GM12878 (cell line): ENCODE data around the gene PPP1R37. TPM values are rescaled to one million over a fixed set of nuclear protein-coding genes. Genes with fewer than 3 reads are reported as not detected.
A peak's percentile ranks its signal among the peaks of the same experiment; 100 is the strongest.

ENCODE experiments used
- CREM ChIP-seq: IDR thresholded peaks from 2 replicates; pipeline ENCODE4 v1.6.1; 2014; ENCODE audit warnings: antibody characterized with exemption, low read depth
- MEF2B ChIP-seq: fragments of 450-650 bp; IDR thresholded peaks from 2 replicates; pipeline ENCODE4 v1.6.1; 2018; ENCODE audit warnings: mild to moderate bottlenecking, moderate library complexity; ENCODE audit not compliant: partially characterized antibody, poor library complexity, severe bottlenecking
- NR2F1 ChIP-seq: fragments of 450-650 bp; conservative IDR thresholded peaks from 2 replicates; pipeline ENCODE4 v1.6.1; 2017; ENCODE audit warnings: mild to moderate bottlenecking
- RUNX3 ChIP-seq: IDR thresholded peaks from 2 replicates; pipeline ENCODE4 v1.6.1; 2012; ENCODE audit warnings: low read length, inconsistent platforms
- ZNF384 ChIP-seq: IDR thresholded peaks from 2 replicates; pipeline ENCODE4 v1.6.1; 2012; ENCODE audit warnings: low read depth, mild to moderate bottlenecking, low read length, improper control_type of control experiment, borderline replicate concordance
- polyA plus RNA-seq, 11 experiments: library from polyadenylated mRNA; depleted of rRNA in 4 of 11; unstranded in 6 of 11; stranded (reverse) in 5 of 11; fragments of >200 nt; fragmentation: Nextera tagmentation in 4 of 11; fragmentation: Illumina TruSeq in 1 of 11; extraction: Ambion mirVana in 4 of 11; extraction: Trizol in 1 of 11; gene quantifications; 1 replicate in 1 of 11; 2 replicates in 10 of 11; pipeline versions ENCODE4 v1.2.1 to v1.2.3, GENCODE V29; 2011 to 2016; ENCODE audit warnings: inconsistent platforms in 2 of 11, missing spikeins in 2 of 11, low read depth in 1 of 11
- total RNA-seq, 4 experiments: library from RNA; depleted of rRNA in 3 of 4; stranded (reverse); fragments of >200 nt in 3 of 4; fragmentation: Illumina TruSeq in 1 of 4; extraction: Trizol in 1 of 4; gene quantifications; 2 replicates each; pipeline versions ENCODE4 v1.2.1 to v1.2.3, GENCODE V29; 2013 to 2021
- TF ChIP-seq, protein P1 (sequence below): fragments of 450-650 bp; IDR thresholded peaks from 2 replicates; pipeline ENCODE4 v1.6.1; 2016; ENCODE audit warnings: mild to moderate bottlenecking
- TF ChIP-seq, protein P2 (sequence below): fragments of 450-650 bp; IDR thresholded peaks from 2 replicates; pipeline ENCODE4 v1.6.1; 2017; ENCODE audit warnings: mild to moderate bottlenecking, moderate library complexity
- TF ChIP-seq, protein P3 (sequence below): IDR thresholded peaks from 2 replicates; pipeline ENCODE4 v1.6.1; 2011; ENCODE audit warnings: mild to moderate bottlenecking, low read depth, low read length, moderate library complexity; ENCODE audit not compliant: insufficient replicate concordance

PPP1R37 gene
- total and polyA plus RNA-seq, 10 of the 15 experiments (the other 5 are each of a cell fraction or from before 2014, with no cell fraction given), result 0.09 to 21.3 (median 5.1) TPM; not detected in 1

DNA sequence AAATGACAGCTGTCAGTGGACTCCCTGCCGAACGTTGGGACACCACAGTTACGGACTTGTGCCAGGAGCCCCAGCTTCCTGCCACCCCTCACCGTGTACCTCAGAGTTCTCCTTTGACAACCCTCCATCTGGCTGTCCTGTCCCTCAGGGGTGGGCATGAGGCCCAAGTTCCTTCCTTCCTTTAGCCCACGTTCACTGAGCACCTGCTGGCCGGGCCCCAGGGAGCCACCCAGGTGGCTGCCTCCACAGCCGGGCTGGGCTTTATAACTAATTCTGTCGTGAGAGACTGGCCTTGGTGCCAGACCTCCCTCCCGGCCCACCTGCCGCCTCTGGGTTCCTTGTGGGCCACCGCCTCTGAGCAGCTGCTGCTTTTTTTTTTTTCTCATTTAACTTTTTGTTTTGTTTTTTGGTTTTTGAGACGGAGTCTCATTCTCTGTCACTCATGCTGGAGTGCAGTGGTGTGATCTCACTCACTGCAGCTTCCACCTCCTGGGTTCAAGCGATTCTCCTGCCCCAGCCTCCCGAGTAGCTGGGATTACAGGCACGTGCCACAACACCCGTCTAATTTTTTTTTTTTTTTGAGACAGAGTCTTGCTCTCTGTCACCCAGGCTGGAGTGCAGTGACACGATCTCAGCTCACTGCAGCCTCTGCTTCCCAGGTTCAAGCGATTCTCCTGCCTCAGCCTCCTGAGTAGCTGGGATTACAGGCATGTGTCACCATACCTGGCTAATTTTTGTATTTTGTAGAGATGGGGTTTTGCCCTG lies 25.8 kb downstream of the PPP1R37 start (continued):
- TF ChIP-seq, protein P1, sequence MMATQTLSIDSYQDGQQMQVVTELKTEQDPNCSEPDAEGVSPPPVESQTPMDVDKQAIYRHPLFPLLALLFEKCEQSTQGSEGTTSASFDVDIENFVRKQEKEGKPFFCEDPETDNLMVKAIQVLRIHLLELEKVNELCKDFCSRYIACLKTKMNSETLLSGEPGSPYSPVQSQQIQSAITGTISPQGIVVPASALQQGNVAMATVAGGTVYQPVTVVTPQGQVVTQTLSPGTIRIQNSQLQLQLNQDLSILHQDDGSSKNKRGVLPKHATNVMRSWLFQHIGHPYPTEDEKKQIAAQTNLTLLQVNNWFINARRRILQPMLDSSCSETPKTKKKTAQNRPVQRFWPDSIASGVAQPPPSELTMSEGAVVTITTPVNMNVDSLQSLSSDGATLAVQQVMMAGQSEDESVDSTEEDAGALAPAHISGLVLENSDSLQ, result peak; percentile 95
- TF ChIP-seq CREM (0 out of 2 replicates have a peak, but pooled peaks have one; percentile 22), MEF2B (peak; percentile 31), ZNF384 (peak; percentile 90), RUNX3 (peak; percentile 40; the same call in 1 of the 2 replicates), NR2F1 (0 out of 2 replicates have a peak, but pooled peaks have one; percentile 3)
- TF ChIP-seq, protein P2, sequence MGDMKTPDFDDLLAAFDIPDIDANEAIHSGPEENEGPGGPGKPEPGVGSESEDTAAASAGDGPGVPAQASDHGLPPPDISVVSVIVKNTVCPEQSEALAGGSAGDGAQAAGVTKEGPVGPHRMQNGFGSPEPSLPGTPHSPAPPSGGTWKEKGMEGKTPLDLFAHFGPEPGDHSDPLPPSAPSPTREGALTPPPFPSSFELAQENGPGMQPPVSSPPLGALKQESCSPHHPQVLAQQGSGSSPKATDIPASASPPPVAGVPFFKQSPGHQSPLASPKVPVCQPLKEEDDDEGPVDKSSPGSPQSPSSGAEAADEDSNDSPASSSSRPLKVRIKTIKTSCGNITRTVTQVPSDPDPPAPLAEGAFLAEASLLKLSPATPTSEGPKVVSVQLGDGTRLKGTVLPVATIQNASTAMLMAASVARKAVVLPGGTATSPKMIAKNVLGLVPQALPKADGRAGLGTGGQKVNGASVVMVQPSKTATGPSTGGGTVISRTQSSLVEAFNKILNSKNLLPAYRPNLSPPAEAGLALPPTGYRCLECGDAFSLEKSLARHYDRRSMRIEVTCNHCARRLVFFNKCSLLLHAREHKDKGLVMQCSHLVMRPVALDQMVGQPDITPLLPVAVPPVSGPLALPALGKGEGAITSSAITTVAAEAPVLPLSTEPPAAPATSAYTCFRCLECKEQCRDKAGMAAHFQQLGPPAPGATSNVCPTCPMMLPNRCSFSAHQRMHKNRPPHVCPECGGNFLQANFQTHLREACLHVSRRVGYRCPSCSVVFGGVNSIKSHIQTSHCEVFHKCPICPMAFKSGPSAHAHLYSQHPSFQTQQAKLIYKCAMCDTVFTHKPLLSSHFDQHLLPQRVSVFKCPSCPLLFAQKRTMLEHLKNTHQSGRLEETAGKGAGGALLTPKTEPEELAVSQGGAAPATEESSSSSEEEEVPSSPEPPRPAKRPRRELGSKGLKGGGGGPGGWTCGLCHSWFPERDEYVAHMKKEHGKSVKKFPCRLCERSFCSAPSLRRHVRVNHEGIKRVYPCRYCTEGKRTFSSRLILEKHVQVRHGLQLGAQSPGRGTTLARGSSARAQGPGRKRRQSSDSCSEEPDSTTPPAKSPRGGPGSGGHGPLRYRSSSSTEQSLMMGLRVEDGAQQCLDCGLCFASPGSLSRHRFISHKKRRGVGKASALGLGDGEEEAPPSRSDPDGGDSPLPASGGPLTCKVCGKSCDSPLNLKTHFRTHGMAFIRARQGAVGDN, result 0 out of 2 replicates have a peak, but pooled peaks have one; percentile 31
- TF ChIP-seq, protein P3, sequence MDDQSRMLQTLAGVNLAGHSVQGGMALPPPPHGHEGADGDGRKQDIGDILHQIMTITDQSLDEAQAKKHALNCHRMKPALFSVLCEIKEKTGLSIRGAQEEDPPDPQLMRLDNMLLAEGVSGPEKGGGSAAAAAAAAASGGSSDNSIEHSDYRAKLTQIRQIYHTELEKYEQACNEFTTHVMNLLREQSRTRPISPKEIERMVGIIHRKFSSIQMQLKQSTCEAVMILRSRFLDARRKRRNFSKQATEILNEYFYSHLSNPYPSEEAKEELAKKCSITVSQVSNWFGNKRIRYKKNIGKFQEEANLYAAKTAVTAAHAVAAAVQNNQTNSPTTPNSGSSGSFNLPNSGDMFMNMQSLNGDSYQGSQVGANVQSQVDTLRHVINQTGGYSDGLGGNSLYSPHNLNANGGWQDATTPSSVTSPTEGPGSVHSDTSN, result peak; percentile 58
- TF ChIP-seq, all 136 proteins: peak for 20; not testable (repeated sequence) for 116
